ENCODE data around the gene F11.
"Not testable (repeated sequence)": the region's sequence is repeated elsewhere in the genome, so short reads cannot be mapped to it uniquely, and the experiment has no call there.

Gene F11

GRCh38 chr4:186249785-186250754 lies 15.9 kb upstream of the F11 start:
- DNase-seq (ENCODE audit: low read depth): no peak

- no peak for DNase-seq (ENCODE audit: low read depth)
Observed at GRCh38 chr4:186250760-186251159, 15.2 kb upstream of the F11 start.

GRCh38 chr4:186255122-186255521 lies 10.9 kb upstream of the F11 start:
- no peak for DNase-seq (ENCODE audit: low read depth)

- no peak for DNase-seq (ENCODE audit: low read depth)
Observed at GRCh38 chr4:186258216-186258811, 7.7 kb upstream of the F11 start.

- DNase-seq (ENCODE audit: low read depth): no peak
Observed at GRCh38 chr4:186260117-186260503, 5.9 kb upstream of the F11 start.

GRCh38 chr4:186260504-186261448 lies 5.2 kb upstream of the F11 start:
- no peak for DNase-seq (ENCODE audit: low read depth)

GRCh38 chr4:186264660-186265059 lies 1.3 kb upstream of the F11 start:
- no peak for DNase-seq (ENCODE audit: low read depth)

- not testable (repeated sequence) for DNase-seq (ENCODE audit: low read depth)
Observed at GRCh38 chr4:186265250-186265649, 739 bp upstream of the F11 start.

GRCh38 chr4:186266729-186267456 lies 904 bp downstream of the F11 start:
- DNase-seq (ENCODE audit: low read depth): no peak

GRCh38 chr4:186271081-186271678 lies 5.2 kb downstream of the F11 start:
- DNase-seq (ENCODE audit: low read depth): no peak

- DNase-seq (ENCODE audit: low read depth): no peak
Observed at GRCh38 chr4:186272699-186273391, 6.9 kb downstream of the F11 start.

- DNase-seq (ENCODE audit: low read depth): not testable (repeated sequence)
Observed at GRCh38 chr4:186273392-186273789, 7.4 kb downstream of the F11 start.

- no peak for DNase-seq (ENCODE audit: low read depth)
Observed at GRCh38 chr4:186283311-186283710, 17.3 kb downstream of the F11 start.

GRCh38 chr4:186285147-186285546 lies 19.2 kb downstream of the F11 start:
- DNase-seq (ENCODE audit: low read depth): no peak

- no peak for DNase-seq (ENCODE audit: low read depth)
Observed at GRCh38 chr4:186286581-186286980, 20.6 kb downstream of the F11 start.

- DNase-seq (ENCODE audit: low read depth): no peak
Observed at GRCh38 chr4:186291256-186291890, 25.4 kb downstream of the F11 start.

- DNase-seq (ENCODE audit: low read depth): no peak
Observed at GRCh38 chr4:186294160-186294559, 28.2 kb downstream of the F11 start.

- DNase-seq (ENCODE audit: low read depth): no peak
Observed at GRCh38 chr4:186296481-186296880, 30.5 kb downstream of the F11 start.

- no peak for DNase-seq (ENCODE audit: low read depth)
Observed at GRCh38 chr4:186297013-186297645, 31.1 kb downstream of the F11 start.
